ENCODE results near the gene RAX. TPM values are rescaled to one million over a fixed set of nuclear protein-coding genes. Genes with fewer than 3 reads are reported as not detected.

The RAX gene
- total and polyA plus RNA-seq, 2 of the 4 experiments (the other 2 are of a cell fraction), result not detected

- no peak for ATAC-seq (ENCODE audit: low read depth)
- no peak overlapping the region for H2AFZ ChIP-seq (replicated peaks; ENCODE audit: low read length, poor library complexity)
- no peaks in the 10 kb centered on the region for H3K9me1 ChIP-seq (ENCODE audit: insufficient read depth, low read length)
- dilution Hi-C loops (cut with HindIII; ENCODE audit: low sequenced_read_pairs, unreplicated experiment) (no loop called here), intact Hi-C loops (cut with micrococcal nuclease) (no loop called here), in situ Hi-C loops (cut with MboI; ENCODE audit: low sequenced_read_pairs) (no loop called here)
- H3K4me3 ChIP-seq (ENCODE audit: insufficient read depth, low read depth, low read length), result no peak overlapping the region
- H3K36me3 ChIP-seq (ENCODE audit: control insufficient read depth, insufficient read depth, low read length), result no peaks in the 10 kb centered on the region
- H2BK20ac ChIP-seq (ENCODE audit: low read depth, low read length), result no peak overlapping the region
- H2BK120ac ChIP-seq (ENCODE audit: low read depth, low read length), result no peak overlapping the region
- no peaks in the 10 kb centered on the region for H3K79me1 ChIP-seq (ENCODE audit: low read depth in 1 of 2, low read length in 2 of 2)
- no peaks in the 10 kb centered on the region for H3K9me3 ChIP-seq (ENCODE audit: control insufficient read depth, insufficient read depth, low read length)
- H3K4me1 ChIP-seq (ENCODE audit: control insufficient read depth, insufficient read depth, low read length), result no peaks in the 10 kb centered on the region
- no TSS peak for BruUV-seq (replicated peaks)
- no peak overlapping the region for H4K8ac ChIP-seq (ENCODE audit: low read depth in 2 of 2, low read length in 2 of 2)
- ChIA-PET POLR2A (ENCODE audit: unreplicated experiment) (no interaction called here), CTCF (no interaction called here)
- DNase-seq, result no peak
- H2BK15ac ChIP-seq (ENCODE audit: low read depth, low read length), result no peak overlapping the region
- no peak overlapping the region for H2AK5ac ChIP-seq (ENCODE audit: low read depth, low read length)
- no peak overlapping the region for H3K18ac ChIP-seq (ENCODE audit: low read depth, low read length)
- H4K91ac ChIP-seq (ENCODE audit: insufficient read depth, low read depth, low read length), result no peak overlapping the region
- H4K5ac ChIP-seq (ENCODE audit: low read depth, low read length), result no peak overlapping the region
- H2BK5ac ChIP-seq (ENCODE audit: low read depth, low read length, poor library complexity, severe bottlenecking), result no peak overlapping the region
- H3K4me2 ChIP-seq (ENCODE audit: low read depth, low read length), result no peak overlapping the region
- no peak overlapping the region for H3K9ac ChIP-seq (ENCODE audit: low read depth, low read length)
- H3K23ac ChIP-seq (ENCODE audit: low read depth, low read length), result no peak overlapping the region
- H4K20me1 ChIP-seq (ENCODE audit: insufficient read depth, low read length), result no peaks in the 10 kb centered on the region
- no peak overlapping the region for H2AK9ac ChIP-seq (replicated peaks; ENCODE audit: low read depth, low read length, poor library complexity)
- no peak overlapping the region for H3K56ac ChIP-seq (ENCODE audit: extremely low read depth, insufficient read depth, low read length)
- TF ChIP-seq USF2 (IDR thresholded peaks at IDR 0.05; ENCODE audit: low read depth, low read length), result no peak
- no peak for TF ChIP-seq CHD1 (IDR thresholded peaks at IDR 0.05; ENCODE audit: low read depth, low read length)
- TF ChIP-seq MXI1 (IDR thresholded peaks at IDR 0.05; ENCODE audit: borderline replicate concordance, low read depth, low read length), result no peak
- no peak for TF ChIP-seq NFE2L2 (IDR thresholded peaks at IDR 0.05; ENCODE audit: low read depth, low read length)
- TF ChIP-seq CTCF (conservative IDR thresholded peaks at IDR 0.05; ENCODE audit: low read depth, low read length), result no peak
- TF ChIP-seq MAZ (IDR thresholded peaks at IDR 0.05; ENCODE audit: borderline replicate concordance, low read depth, low read length), result no peak
- TF ChIP-seq BHLHE40 (IDR thresholded peaks at IDR 0.05; ENCODE audit: low read depth, low read length), result no peak
- no peak for TF ChIP-seq RFX5 (IDR thresholded peaks at IDR 0.05; ENCODE audit: low read depth, low read length)
- no peak for TF ChIP-seq SMC3 (IDR thresholded peaks at IDR 0.05; ENCODE audit: low read depth, low read length)
- TF ChIP-seq CEBPB (IDR thresholded peaks at IDR 0.05; ENCODE audit: low read depth, low read length), result no peak
- TF ChIP-seq RAD21 (IDR thresholded peaks at IDR 0.05; ENCODE audit: low read length), result no peak
- H3K27me3 ChIP-seq (ENCODE audit: control insufficient read depth, insufficient read depth, low read length), result peaks cover 38% of the 10 kb centered on the region
- H3K27ac ChIP-seq (ENCODE audit: insufficient read depth, low read length), result no peak overlapping the region
- no CpG with 5 or more reads among the region's 2 CpGs for WGBS, 2 experiments (ENCODE audit: extremely low coverage in 2 of 2, insufficient read length in 1 of 2)
- no peak overlapping the region for H3K4ac ChIP-seq (ENCODE audit: low read depth, low read length)
- no peak overlapping the region for H3K14ac ChIP-seq (replicated peaks; ENCODE audit: low read depth, low read length)
Measured at GRCh38 chr18:59231877-59232276, 41.4 kb downstream of the RAX start.

Data from IMR-90 (cell line).